HuH-7.5 (cell line): Measurements from ENCODE around the gene ADGRV1.
"Not testable (repeated sequence)": the region's sequence is repeated elsewhere in the genome, so short reads cannot be mapped to it uniquely, and the experiment has no call there.

Experiments
- DNase-seq: peaks from one replicate; pipeline ENCODE4 v3.0.0; 2011; ENCODE audit warnings: low spot score

The ADGRV1 gene

DNA sequence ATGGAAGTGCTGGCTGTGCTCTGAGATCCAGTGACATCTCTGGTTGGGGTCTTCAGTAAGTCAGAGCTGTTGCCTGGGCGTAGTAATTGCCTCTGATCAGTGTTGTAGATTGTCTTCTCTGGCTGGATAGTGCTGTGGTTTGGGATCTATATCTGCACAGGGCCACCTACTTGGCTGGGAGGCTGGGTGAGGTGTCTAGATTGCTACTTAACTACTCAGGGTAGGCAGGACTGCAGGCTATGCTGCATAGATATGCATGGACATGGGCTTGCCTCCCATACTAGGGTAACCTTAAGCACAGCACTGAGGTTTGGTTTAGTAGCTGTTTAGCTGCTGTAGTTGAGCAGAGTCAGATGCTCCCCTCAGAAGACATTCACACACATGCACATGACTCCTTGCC, 181.0 kb downstream of the ADGRV1 start:
- DNase-seq: no peak

DNA sequence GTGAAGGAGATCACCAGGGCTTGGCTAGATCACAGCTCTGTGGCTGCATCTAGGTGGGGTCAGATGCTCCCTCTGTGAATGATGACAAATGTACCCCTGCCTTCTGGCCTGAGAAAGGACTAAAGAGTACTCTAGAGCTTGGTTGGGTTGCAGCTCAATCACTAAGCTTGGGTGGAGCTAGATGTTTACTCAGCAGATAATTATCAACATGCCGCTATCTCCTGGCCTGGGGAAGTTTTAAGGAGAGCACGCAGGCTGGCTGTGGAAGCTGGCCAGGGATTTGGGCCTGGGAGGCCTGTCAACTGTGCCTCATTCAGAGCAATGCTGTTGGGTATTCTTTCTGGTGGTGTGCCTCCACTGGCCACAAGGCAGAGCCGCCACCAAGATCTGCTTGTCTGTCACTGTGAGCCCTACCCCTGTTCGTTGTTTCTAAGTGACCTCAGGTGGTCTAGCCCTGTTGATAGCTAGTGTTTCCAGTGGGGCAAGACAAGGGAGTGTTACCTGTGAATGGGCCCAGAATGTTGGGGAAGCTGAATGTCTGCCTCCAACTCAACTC, 181.7 kb downstream of the ADGRV1 start:
- no peak for DNase-seq

DNA sequence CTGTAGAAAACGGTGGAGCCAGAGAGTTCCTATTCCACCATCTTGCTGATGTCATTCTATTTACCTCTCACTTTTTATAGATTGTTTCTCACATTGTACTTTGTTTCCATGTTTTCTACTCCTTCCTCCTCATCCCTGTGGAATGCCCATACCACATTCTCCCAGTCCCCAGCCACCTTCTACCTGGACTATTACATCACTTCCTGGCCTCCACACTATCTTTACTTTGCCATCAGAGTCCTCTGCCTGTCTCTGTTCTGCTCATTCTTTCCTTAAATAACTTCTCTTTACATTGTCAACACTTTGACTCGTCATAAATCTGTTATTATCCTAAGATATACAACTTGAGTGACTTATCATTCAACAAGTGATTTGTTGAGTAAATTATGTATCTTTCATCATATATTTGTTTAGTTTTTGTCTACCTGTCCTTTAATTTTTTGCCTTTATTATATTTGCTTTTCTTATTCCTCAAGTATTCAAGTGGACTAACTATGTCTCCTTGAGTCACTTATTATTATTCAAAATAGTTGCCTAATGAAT, 182.5 kb downstream of the ADGRV1 start:
- DNase-seq: no peak

DNA sequence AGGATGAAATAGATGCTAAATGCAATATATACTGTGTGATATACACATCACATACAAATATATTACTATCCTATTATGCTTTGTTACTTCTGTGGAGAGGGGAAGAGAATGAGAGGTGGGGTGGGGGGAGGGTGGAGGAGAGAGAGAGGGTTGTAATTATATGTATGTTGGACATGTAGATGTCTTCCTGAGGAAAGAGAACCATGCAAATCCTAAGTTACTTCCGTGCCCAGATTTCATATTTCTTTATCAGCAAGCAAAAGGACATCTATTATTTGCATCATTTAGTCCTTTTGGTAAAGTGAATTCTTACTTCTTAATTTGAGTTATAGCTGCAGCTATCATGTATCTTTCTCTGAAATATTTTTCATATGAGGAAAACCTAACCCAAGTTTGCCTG, 187.5 kb downstream of the ADGRV1 start:
- DNase-seq: no peak

DNA sequence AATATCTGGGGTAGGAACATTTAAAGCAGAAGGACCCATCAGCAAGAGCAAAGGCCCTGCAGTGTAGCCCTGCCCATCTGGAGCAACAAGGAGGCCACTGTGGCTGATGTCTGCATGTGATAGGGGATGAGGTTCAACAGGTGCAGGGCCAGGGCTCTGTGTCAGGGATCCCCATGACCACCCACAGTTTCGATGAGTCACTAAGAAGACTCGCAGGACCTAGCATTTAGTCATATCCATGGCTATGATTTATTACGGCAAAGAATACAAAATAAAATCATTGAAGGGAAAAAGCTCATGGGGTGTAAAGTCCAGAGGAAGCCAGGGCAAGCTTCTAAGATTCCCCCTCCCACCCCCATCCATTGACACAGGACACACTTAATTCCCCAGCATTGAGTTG, 188.6 kb downstream of the ADGRV1 start:
- DNase-seq: no peak

DNA sequence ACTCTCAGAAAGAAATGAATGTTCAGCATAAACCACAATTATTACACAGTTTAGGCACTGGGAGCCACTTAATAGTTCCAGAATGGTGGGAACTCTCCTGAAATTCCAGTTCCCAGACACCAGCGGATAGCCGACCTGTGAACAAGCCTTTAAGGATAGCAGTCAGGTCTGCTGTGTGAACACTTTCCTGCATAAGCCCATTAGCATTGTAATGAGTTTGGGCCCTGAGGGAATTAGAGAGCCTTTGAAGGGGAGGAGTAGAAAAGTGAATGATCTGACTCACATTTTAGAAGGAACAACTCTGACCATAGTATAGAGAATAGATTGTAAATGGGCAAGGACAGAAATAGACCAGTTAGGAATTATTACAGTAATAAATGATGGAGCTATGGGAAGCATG, 189.1 kb downstream of the ADGRV1 start:
- DNase-seq: no peak

DNA sequence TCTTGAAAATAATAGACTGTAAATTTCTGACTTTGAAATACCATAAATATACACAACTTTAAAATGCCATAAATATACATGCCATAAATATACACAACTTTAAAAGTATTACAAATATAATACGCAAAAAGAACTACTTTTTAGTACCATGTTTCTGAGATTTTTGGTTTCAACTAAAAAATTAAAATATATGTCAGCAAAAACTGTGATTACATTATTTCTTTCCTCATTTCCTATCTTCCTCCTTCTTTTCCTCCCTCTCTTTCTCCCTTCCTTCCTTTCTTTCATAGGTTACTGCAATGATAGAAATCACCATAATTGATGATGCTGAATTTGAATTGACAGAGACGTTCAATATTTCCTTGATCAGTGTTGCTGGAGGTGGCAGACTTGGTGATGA, 200.5 kb downstream of the ADGRV1 start:
- DNase-seq: no peak

DNA sequence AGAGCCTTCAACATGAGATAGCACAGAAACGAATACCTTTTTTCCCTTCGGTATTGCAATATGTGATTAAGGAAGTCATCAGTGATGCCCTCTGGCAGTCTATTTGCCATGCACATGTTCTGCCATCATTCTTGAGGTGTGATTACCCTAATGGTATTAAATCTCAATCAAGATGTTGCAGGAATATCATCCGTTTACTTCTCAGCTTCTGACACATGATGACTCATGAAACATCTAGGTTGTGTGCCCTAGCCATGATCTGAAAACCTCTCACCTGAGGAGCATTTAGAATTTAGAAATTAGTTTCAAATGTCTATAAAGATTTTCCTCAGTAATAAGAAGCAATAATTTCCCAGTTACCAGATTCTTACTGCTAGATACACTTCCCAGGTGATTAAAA, 209.1 kb downstream of the ADGRV1 start:
- DNase-seq: no peak

DNA sequence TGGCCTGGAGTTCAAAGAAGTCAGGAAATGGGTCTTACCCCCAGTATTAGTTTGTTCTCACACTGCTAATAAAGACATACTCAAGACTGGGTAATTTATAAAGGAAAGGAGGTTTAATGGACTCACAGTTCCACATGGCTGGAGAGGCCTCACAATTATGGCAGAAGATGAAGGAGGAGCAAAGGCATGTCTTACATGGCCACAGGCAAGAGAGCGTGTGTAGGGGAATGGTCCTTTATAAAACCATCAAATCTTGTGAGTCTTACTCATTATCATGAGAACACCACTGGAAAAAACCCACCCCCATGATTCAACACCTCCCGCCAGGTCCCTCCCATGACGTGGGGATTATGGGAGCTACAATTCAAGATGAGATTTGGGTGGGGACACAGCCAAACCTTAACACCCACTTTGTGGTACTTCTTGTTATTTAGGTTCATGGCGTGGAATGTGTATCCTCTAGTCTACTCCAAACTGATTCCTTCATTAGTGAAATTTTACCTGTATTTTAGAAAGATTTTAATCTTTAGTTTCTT, 211.5 kb downstream of the ADGRV1 start:
- not testable (repeated sequence) for DNase-seq

DNA sequence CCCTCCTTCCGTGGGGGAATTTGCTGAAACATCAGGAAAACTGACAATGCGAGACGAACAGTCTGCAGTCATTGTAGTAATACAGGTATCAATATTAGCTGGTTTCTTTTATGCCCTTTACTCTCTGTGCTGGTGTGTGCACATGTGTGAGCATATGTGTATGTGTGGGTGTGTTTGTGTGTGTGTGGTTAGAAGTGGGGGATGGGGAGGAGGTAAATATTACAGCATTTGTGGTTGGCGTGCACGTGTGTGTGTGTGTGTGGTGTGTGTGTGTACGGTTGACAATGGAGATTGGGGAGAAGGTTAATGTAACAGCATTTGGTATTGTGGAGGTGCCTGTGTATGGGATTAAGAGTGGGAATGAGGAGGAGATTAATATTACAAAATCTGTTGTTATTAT, 219.4 kb downstream of the ADGRV1 start:
- DNase-seq: no peak

DNA sequence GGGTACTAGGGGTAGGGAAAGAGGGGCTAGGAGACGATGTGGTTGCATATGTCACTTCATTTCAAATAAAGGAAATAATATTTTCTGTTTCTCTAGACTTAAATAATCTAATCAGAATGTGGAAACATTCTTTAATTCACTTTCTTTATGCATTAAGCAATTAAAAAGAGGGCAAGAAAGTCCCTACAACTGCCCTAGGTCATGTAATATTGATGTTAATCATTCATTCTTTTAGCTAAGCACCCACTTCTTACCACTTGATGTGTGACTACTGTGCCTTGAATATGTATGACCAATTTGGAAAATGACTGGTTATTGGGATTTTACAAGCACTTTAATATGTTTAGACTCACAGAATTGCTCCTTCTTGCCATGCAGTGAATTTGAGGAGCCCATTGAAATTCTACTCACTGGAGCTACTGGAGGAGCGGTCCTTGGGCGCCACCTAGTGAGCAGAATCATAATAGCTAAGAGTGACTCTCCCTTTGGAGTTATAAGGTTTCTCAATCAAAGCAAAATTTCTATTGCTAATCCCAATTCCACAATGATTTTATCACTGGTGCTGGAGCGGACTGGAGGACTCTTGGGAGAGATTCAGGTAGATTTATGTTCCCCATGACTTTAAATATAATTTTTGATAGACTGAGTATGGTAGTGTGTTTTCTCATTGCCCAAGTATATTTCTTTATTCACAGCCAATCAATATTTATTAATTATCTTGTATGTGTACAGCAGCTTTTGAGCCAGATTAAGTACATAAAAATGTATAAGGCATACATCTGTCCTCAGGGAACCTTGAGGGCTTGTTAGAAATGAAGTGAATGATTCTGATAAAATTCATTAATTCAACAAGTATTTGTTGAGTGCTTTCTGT, 225.1 kb downstream of the ADGRV1 start:
- peak; percentile 11 for DNase-seq

DNA sequence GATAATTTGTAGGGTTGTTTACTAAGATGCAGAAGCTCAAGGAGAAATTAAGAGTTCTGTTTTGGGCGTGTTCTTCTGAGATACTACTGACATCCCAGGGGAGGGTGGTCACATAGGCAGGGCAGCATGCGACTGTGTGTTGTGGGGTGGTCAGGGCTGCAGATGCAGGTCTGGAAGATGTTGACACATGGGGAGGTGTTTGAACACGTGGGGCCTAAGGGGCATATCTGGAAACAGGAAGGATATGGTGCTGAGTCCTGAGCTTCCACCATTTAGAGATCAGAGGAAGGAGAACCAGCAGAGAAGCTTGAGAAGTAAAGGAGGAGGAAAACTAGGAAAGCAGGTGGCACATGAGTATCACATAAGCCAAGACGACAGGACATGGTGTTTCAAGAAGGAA, 228.2 kb downstream of the ADGRV1 start:
- DNase-seq: no peak

DNA sequence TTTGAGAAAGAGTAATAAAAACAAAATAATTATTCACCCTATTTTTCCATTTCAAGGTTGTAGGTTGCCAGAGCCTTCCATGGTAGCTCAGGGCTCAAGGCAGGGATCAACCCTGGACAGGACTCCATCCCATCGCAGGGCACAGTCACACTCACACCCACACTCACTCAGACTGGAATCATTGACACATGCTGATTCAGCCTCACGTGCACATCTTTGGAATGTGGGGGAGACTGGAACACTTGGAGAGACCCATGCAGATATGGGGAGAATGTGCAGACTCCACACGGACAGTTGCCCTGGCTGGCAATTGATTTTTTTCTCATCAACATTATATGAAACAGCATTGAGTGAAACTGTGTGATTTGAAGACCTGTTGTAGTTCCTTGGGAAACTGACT, 234.1 kb downstream of the ADGRV1 start:
- no peak for DNase-seq

DNA sequence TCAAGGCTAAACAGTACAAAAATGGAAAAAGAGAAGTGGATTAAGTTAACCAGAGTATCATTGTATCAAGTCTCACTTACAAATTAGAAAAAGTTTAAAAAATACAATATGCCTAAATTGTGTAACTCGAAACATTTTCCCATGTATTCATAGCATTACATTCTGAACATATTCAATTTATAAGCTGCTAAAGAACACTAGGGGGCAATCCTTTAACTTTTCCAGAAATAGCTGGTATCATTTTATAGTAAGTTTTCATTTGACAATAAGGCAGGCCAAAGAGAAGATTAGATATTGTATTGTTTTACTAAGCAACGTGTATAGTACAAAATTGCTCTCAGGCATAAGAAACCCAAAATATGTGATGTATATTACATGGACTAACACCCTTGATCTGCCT, 234.6 kb downstream of the ADGRV1 start:
- no peak for DNase-seq

DNA sequence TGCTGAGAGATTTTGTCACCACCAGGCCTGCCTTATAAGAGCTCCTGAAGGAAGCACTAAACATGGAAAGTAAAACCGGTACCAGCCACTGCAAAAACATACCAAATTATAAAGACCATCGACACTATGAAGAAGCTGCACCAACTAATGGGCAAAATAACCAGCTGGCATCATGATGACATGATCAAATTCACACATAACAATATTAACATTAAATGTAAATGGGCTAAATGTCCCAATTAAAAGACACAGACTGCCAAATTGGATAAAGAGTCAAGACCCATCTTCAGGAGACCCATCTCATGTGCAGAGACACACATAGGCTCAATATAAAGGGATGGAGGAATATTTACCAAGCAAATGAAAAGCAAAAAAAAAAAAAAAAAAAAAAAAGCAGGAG, 238.3 kb downstream of the ADGRV1 start:
- DNase-seq: not testable (repeated sequence)

DNA sequence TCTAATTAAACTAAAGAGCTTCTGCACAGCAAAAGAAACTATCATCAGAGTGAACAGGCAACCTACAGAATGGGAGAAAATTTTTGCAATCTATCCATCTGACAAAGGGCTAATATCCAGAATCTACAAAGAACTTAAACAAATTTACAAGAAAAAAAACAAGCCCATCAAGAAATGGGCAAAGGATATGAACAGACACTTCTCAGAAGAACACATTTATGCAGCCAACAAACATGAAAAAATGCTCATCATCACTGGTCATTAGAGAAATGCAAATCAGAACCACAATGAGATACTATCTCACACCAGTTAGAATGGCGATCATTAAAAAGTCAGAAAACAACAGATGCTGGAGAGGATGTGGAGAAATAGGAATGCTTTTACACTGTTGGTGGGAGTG, 241.5 kb downstream of the ADGRV1 start:
- not testable (repeated sequence) for DNase-seq

DNA sequence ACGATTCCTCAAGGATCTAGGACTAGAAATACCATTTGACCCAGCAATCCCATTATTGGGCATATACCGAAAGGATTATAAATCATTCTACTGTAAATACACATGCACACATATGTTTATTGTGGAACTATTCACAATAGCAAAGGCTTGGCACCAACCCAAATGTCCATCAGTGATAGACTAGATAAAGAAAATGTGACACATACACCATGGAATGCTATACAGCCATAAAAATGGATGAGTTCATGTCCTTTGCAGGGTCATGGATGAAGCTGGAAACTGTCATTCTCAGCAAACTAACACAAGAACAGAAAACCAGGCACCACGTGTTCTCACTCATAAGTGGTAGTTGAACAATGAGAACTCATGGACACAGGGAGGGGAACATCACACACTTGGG, 241.9 kb downstream of the ADGRV1 start:
- not testable (repeated sequence) for DNase-seq

DNA sequence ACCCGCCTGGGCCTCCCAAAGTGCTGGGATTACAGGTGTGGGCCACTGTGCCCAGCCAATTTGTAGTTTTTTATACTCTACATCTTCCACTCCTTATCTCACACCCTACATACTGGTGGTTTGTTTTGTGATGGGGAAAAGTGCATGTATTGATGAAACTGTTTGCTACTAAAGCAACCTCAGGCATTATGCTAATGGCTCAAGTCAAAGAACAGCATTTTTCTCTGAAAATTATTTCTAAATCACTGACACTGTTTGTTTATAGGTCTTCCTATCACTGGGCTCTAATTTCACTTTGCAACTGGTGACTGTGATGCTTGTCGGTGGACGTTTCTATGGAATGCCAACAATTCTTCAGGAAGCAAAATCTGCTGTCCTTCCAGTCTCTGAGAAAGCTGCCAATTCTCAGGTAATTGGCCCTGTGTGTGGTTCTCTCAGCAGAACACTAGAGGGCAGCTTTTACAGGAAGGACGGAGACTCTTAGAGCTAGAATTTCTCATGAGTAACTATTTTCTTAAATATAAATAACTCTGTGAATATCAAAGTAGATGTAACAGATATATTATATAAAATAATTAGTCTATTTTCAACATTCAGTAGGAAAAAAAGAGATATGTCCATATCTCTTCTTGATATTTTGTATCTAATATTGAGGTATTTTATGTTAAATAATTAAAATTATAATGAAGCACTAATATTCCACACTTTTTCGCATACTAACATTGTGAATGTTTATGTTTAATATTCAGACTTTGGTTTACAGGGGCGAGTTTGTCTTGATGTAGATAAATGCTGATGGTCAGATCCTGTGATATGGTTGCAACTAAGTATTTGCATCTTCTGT, 244.1 kb downstream of the ADGRV1 start:
- peak; percentile 29 for DNase-seq

DNA sequence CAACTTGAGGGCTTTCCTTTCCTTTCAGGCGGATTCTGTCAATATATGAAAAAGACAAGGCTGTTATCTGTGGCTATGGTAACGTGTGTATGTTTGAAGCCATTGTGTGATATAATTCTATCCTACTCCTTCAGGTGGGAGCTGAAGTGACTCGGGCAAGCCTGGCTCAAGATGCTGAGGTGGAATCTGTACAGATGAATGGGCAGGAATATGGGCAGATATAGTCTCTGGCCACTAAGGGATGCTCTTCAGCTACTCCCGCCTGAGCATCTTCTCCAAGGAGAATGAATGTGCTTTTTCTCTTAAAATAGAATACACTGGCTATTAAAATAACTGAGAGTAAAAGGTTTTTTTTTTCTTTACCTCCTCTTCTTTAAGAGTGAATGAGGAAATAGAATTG, 244.8 kb downstream of the ADGRV1 start:
- no peak for DNase-seq

DNA sequence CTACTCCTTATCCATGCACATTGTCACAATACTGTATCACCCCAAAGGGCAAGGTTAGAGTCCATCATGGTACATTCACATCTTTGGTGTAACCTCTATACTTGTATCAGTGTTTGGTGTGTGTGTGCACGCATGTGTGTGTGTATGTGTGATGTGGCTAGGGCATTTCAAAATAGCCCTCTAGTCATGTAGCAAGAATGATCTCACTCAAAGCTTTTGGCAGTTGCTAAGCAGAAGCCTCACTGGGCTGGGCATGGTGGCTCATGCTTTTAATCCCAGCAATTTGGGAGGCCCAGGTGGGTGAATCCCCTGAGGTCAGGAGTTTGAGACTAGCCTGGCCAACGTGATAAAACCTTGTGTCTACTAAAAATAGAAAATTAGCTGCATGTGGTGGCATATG, 245.3 kb downstream of the ADGRV1 start:
- DNase-seq: no peak

DNA sequence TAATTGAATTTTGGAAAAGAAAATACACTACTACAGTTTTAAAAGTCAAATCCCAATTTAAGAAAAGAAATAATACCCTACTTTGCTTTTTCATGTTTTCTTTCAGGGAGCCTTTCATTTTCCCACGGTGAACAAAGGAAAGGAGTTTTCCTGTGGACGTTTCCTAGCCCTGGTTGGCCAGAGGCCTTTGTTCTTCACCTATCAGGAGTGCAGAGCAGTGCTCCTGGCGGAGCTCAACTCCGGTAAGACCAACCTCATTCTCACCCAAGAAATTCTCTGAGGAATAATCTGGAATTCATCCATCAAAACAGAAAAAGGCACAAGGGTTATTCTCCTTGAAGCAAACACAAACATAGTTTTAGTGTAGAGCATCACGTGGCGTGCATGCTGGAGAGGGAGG, 248.9 kb downstream of the ADGRV1 start:
- DNase-seq: no peak

DNA sequence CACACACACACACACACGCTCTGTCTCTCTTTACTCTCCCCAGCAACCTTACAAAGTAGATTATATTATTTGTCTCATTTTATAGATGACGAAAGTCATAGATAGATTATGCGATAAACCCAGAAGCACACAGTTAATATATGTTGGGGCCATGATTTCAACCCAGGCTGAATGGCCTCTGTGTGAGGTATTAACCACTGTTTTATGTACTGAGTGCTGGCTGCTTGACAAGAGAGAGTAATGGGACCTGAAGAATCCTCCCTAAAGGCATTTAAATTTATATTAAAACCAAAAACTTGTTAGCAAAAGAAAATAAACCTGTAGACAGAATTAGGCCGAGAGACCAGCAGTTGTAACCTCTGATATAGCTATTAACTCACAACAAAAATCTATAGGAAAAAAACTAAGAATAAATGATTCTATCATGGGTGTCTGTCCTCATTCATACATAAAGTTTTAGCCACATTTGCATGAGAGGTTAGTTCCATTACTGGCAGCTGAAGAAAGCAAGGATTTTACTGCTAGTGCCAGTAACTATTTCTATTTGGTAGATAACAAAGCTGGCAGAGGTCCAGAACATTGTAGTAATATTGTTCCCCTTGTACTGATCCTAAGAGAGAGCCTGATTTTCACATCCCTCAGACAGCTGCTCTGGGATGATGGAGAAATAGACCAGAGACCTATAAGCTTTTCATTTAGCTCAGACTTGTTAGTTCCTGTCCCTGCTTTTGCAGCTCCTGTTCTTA, 250.9 kb downstream of the ADGRV1 start:
- no peak for DNase-seq
